Thoracic aorta (tissue), 2 donors: Measurements from ENCODE around the gene GPATCH8. TPM values are rescaled to one million over a fixed set of nuclear protein-coding genes. Genes with fewer than 3 reads are reported as not detected.

Experiments
- ATAC-seq: fragments of 150-250 bp; one replicate; pipeline ENCODE4 v1.8.0; 2017; ENCODE audit warnings: low read depth; ENCODE audit not compliant: insufficient number of reproducible peaks, low FRiP score
- DNase-seq: peaks from one replicate; pipeline ENCODE4 v3.0.0-alpha.2; 2020; ENCODE audit warnings: low spot score
- H3K27ac ChIP-seq, 2 donors: fragments of 200-600 bp; sonication (generic); 1 replicate in 1 of 2; 2 replicates in 1 of 2; pipeline ENCODE4 v1.5.1; 2016; ENCODE audit warnings: mild to moderate bottlenecking in 2 of 2, moderate library complexity in 2 of 2
- H3K27me3 ChIP-seq: fragments of 200-600 bp; sonication (generic); replicated peaks from 2 replicates; pipeline ENCODE4 v1.6.0; 2016; ENCODE audit warnings: mild to moderate bottlenecking; ENCODE audit not compliant: insufficient read depth
- H3K36me3 ChIP-seq: fragments of 200-600 bp; sonication (generic); one replicate; pipeline ENCODE4 v1.5.1; 2016
- H3K4me1 ChIP-seq, 2 donors: fragments of 200-600 bp; sonication (generic); 1 replicate in 1 of 2; 2 replicates in 1 of 2; pipeline versions ENCODE4 v1.5.1 to v1.6.0; 2016; ENCODE audit warnings: low read depth in 2 of 2, mild to moderate bottlenecking in 1 of 2; ENCODE audit not compliant: control insufficient read depth in 1 of 2
- H3K4me3 ChIP-seq: fragments of 200-600 bp; sonication (generic); 2 replicates; pipeline ENCODE4 v1.5.1; 2016; ENCODE audit warnings: mild to moderate bottlenecking
- H3K9me3 ChIP-seq: fragments of 200-600 bp; sonication (generic); 2 replicates; pipeline ENCODE4 v1.5.1; 2016
- total RNA-seq, 2 donors: library from RNA; depleted of rRNA; stranded (reverse); fragments of >200 nt; gene quantifications; one replicate each; pipeline versions ENCODE4 v1.1.0 to v1.2.3, GENCODE V29; 2016
- TF ChIP-seq, protein P1 (sequence below): fragments of 200-600 bp; sonication (generic); IDR thresholded peaks from one replicate; pipeline ENCODE4 v1.5.1; 2019; ENCODE audit warnings: antibody characterized with exemption

Gene GPATCH8
- total RNA-seq, 2 donors from 2014 or later = 39.3 to 56.1 TPM

DNA sequence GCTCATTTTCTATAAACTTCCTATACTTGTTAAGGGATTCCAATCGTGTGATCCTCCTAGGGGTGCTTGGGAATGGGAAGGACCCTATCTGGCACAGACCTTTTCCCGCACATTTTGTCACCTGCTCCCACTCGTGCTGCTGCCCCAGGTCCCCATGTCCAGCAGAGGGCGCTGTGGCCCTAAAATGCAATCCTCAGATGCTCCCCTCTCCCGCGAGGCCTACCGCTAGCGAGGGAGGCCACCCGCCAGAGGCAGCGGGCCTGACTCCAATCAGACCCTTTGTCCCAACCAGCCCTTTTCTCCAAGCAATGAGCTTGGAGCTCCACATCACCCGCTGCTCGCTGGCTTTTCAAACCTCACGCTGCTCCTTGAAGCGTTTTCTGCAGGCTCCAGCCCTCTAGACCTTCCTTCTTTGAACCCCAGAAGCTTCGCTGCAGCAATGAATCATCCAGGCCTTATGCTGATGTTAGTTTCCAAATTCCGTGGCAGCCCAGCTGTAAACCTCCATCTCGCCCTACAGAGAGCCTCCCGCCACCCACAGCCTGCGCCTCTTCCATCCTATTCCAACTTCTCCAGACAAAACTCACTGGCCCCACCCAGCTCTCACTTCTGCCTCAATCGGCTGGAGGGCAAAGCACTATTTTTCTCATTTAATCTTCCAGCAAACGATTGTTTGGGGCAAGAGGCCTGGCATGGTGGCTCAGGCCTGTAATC lies 30.5 kb upstream of the GPATCH8 start:
- peak; percentile 73 for DNase-seq
- Histone ChIP-seq H3K4me1 (peaks cover 4 to 14% of the 10 kb centered on the region in 2 donors), H3K4me3 (peak overlapping the region; percentile 62), H3K27ac (peak overlapping the region; percentile 18 to 58), H3K9me3 (no peaks in the 10 kb centered on the region), H3K36me3 (no peaks in the 10 kb centered on the region), H3K27me3 (no peaks in the 10 kb centered on the region)
- TF ChIP-seq, protein P1, sequence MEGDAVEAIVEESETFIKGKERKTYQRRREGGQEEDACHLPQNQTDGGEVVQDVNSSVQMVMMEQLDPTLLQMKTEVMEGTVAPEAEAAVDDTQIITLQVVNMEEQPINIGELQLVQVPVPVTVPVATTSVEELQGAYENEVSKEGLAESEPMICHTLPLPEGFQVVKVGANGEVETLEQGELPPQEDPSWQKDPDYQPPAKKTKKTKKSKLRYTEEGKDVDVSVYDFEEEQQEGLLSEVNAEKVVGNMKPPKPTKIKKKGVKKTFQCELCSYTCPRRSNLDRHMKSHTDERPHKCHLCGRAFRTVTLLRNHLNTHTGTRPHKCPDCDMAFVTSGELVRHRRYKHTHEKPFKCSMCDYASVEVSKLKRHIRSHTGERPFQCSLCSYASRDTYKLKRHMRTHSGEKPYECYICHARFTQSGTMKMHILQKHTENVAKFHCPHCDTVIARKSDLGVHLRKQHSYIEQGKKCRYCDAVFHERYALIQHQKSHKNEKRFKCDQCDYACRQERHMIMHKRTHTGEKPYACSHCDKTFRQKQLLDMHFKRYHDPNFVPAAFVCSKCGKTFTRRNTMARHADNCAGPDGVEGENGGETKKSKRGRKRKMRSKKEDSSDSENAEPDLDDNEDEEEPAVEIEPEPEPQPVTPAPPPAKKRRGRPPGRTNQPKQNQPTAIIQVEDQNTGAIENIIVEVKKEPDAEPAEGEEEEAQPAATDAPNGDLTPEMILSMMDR = peak; percentile 97
- ATAC-seq = peak; percentile 53

DNA sequence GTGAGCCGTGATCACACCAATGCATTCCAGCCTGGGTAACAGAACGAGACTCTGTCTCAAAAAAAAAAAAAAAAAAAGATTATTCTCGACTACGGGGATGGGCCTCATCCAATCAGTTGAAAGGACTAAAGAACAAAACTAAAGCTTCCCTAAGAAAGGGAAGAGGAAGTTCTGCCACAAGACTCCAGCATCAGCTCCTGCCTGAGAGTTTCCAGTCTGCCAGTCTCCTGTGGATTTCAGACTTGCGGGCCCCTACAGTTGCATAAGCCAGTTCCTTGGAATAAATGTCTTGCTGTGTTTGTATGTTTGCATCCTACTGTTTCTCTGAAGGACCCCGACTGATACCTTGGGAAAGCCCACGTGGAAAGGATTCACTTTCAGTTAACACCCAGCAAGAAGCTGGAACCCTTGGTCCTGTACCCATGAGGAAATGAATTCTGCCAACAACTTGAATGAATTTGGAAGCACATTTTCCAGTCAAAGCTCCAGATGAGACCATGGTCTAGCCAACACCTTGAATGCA lies 27.8 kb upstream of the GPATCH8 start:
- Histone ChIP-seq H3K4me1 (peaks cover 4 to 14% of the 10 kb centered on the region in 2 donors), H3K36me3 (no peaks in the 10 kb centered on the region), H3K4me3 (no peak overlapping the region), H3K9me3 (no peaks in the 10 kb centered on the region), H3K27me3 (no peaks in the 10 kb centered on the region), H3K27ac (no peak overlapping the region)
- DNase-seq (no peak), ATAC-seq (no peak)
- TF ChIP-seq, protein P1 = no peak

DNA sequence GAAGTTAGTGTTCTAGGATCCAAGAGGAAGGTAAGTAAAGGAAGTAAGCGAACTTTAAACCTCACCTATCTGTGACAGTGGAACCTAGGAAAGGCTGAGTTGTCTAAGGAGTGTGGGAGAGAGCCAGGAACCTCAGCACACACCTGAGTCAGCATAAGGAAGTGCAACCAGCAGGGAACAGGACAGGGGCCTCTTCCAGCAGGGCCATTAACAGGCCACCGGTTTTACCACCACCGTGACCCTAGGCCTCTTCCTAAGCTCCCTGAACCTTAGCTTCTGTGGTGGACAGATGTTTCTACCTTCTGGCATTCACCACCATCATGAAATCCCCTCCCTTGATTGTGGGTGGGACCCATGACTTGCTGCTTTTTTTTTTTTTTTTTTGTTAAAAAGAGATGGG lies 26.7 kb upstream of the GPATCH8 start:
- Histone ChIP-seq H3K4me1 (peaks cover 4 to 14% of the 10 kb centered on the region in 2 donors), H3K36me3 (no peaks in the 10 kb centered on the region), H3K9me3 (no peaks in the 10 kb centered on the region), H3K4me3 (no peak overlapping the region), H3K27ac (no peak overlapping the region), H3K27me3 (no peaks in the 10 kb centered on the region)
- TF ChIP-seq, protein P1 = no peak
- DNase-seq = no peak
- no peak for ATAC-seq

- no peak for ATAC-seq
- no peaks in the 10 kb centered on the region for H3K9me3 ChIP-seq
Observed at GRCh38 chr17:44527954-44528353, 24.7 kb upstream of the GPATCH8 start.

GRCh38 chr17:44527102-44527501 lies 23.9 kb upstream of the GPATCH8 start:
- Histone ChIP-seq H3K9me3 (no peaks in the 10 kb centered on the region), H3K27me3 (no peaks in the 10 kb centered on the region), H3K4me3 (no peak overlapping the region), H3K4me1 (no peaks in the 10 kb centered on the region), H3K36me3 (no peaks in the 10 kb centered on the region), H3K27ac (no peak overlapping the region)
- ATAC-seq (no peak), DNase-seq (no peak)
- TF ChIP-seq, protein P1 = no peak

More at GRCh38 chr17:44527954-44528353, 24.7 kb upstream of the GPATCH8 start:
- no peak for DNase-seq
- Histone ChIP-seq H3K27me3 (no peaks in the 10 kb centered on the region), H3K36me3 (no peaks in the 10 kb centered on the region), H3K4me3 (no peak overlapping the region), H3K4me1 (no peaks in the 10 kb centered on the region), H3K27ac (no peak overlapping the region)
- TF ChIP-seq, protein P1 = no peak
